ENCODE measurements around the gene SLC7A5.

- TF ChIP-seq CTCF (IDR thresholded peaks at IDR 0.05) (no peak), POLR2A (IDR thresholded peaks at IDR 0.05) (peak in 2 of 3 donors; percentile 44 to 61)
These were observed 15.8 kb downstream of the SLC7A5 start for GRCh38 chr16:87853411-87854052.
